ENCODE measurements around the gene TIPARP. TPM values are rescaled to one million over a fixed set of nuclear protein-coding genes. Genes with fewer than 3 reads are reported as not detected.

TIPARP gene
- total RNA-seq, 1 experiment from 2014 or later, result 22.1 TPM

DNA sequence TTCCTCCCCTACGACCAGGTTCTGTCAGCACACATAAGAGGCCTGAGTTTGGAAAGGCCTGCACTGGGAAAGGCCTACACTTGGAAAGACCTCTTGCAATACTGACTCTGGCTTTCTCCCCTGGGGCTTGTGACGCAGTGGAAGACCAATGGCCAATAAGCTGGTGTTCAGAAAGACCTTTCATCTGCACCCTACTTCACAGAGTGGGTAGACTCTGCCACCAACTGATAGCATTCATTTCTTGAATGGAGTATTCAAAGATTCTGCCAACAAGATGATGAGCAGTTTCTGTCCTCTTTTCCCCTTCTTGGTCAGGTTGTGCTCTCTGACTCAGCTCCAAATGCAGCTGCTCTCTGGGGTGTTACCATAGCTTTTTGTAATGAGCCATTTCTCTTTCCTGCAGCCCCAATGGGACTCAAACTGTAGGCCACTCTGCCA is 48.8 kb downstream of the TIPARP start:
- Histone ChIP-seq H3K4me1 (ENCODE audit: control insufficient read depth, insufficient read depth, low read length) (peaks cover 3% of the 10 kb centered on the region; the same call in 1 of the 2 replicates), H3K36me3 (ENCODE audit: control insufficient read depth, insufficient read depth, low read length) (no peaks in the 10 kb centered on the region), H3K27me3 (ENCODE audit: control insufficient read depth, insufficient read depth, low read length) (no peaks in the 10 kb centered on the region), H3K27ac (ENCODE audit: low read length) (no peak overlapping the region), H3K4me3 (ENCODE audit: low read depth in 2 of 2, low read length in 2 of 2) (no peak overlapping the region), H3K9me3 (ENCODE audit: control insufficient read depth, insufficient read depth, low read depth, low read length) (no peaks in the 10 kb centered on the region)
- in situ Hi-C loops (cut with HindIII; ENCODE audit: low pct_unique_long_range_greater_than_20kb, low sequenced_read_pairs), result no loop called here
- no peak for ATAC-seq
- no TSS peak for BruUV-seq (replicated peaks)
- DNase-seq (ENCODE audit: low read depth, low spot score), result no peak
- ChIA-PET CTCF (no interaction called here), POLR2A (no interaction called here)
- TF ChIP-seq, protein P1, sequence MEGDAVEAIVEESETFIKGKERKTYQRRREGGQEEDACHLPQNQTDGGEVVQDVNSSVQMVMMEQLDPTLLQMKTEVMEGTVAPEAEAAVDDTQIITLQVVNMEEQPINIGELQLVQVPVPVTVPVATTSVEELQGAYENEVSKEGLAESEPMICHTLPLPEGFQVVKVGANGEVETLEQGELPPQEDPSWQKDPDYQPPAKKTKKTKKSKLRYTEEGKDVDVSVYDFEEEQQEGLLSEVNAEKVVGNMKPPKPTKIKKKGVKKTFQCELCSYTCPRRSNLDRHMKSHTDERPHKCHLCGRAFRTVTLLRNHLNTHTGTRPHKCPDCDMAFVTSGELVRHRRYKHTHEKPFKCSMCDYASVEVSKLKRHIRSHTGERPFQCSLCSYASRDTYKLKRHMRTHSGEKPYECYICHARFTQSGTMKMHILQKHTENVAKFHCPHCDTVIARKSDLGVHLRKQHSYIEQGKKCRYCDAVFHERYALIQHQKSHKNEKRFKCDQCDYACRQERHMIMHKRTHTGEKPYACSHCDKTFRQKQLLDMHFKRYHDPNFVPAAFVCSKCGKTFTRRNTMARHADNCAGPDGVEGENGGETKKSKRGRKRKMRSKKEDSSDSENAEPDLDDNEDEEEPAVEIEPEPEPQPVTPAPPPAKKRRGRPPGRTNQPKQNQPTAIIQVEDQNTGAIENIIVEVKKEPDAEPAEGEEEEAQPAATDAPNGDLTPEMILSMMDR (IDR thresholded peaks at IDR 0.05), result no peak
- TF ChIP-seq TCF7L2 (IDR thresholded peaks at IDR 0.05; ENCODE audit: low read depth, low read length), result no peak
- TF ChIP-seq, protein P2, sequence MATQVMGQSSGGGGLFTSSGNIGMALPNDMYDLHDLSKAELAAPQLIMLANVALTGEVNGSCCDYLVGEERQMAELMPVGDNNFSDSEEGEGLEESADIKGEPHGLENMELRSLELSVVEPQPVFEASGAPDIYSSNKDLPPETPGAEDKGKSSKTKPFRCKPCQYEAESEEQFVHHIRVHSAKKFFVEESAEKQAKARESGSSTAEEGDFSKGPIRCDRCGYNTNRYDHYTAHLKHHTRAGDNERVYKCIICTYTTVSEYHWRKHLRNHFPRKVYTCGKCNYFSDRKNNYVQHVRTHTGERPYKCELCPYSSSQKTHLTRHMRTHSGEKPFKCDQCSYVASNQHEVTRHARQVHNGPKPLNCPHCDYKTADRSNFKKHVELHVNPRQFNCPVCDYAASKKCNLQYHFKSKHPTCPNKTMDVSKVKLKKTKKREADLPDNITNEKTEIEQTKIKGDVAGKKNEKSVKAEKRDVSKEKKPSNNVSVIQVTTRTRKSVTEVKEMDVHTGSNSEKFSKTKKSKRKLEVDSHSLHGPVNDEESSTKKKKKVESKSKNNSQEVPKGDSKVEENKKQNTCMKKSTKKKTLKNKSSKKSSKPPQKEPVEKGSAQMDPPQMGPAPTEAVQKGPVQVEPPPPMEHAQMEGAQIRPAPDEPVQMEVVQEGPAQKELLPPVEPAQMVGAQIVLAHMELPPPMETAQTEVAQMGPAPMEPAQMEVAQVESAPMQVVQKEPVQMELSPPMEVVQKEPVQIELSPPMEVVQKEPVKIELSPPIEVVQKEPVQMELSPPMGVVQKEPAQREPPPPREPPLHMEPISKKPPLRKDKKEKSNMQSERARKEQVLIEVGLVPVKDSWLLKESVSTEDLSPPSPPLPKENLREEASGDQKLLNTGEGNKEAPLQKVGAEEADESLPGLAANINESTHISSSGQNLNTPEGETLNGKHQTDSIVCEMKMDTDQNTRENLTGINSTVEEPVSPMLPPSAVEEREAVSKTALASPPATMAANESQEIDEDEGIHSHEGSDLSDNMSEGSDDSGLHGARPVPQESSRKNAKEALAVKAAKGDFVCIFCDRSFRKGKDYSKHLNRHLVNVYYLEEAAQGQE (IDR thresholded peaks at IDR 0.05; ENCODE audit: insufficient read depth in 1 of 2, low read depth in 2 of 2, low read length in 1 of 2), result no peak
- no peak for TF ChIP-seq POLR2AphosphoS5 (IDR thresholded peaks at IDR 0.05; ENCODE audit: low read depth, low read length)
- no peak for TF ChIP-seq SIN3A (IDR thresholded peaks at IDR 0.05; ENCODE audit: borderline replicate concordance, insufficient read depth, low read depth, low read length)
- intact Hi-C loops (cut with micrococcal nuclease; ENCODE audit: unreplicated experiment), result no loop called here

- no peak for DNase-seq (ENCODE audit: low read depth, low spot score)
- no peak overlapping the region for H3K27ac ChIP-seq (ENCODE audit: low read length)
- H3K27me3 ChIP-seq (ENCODE audit: control insufficient read depth, insufficient read depth, low read length), result no peaks in the 10 kb centered on the region
- no peaks in the 10 kb centered on the region for H3K9me3 ChIP-seq (ENCODE audit: control insufficient read depth, insufficient read depth, low read depth, low read length)
- in situ Hi-C loops (cut with HindIII; ENCODE audit: low pct_unique_long_range_greater_than_20kb, low sequenced_read_pairs), result no loop called here
- CTCF ChIA-PET, result no interaction called here
- no TSS peak for BruUV-seq (replicated peaks)
- intact Hi-C loops (cut with micrococcal nuclease; ENCODE audit: unreplicated experiment), result no loop called here
- TF ChIP-seq, protein P2 (IDR thresholded peaks at IDR 0.05; ENCODE audit: insufficient read depth in 1 of 2, low read depth in 2 of 2, low read length in 1 of 2), result no peak
- TF ChIP-seq TCF7L2 (IDR thresholded peaks at IDR 0.05; ENCODE audit: low read depth, low read length), result no peak
- TF ChIP-seq SIN3A (IDR thresholded peaks at IDR 0.05; ENCODE audit: borderline replicate concordance, insufficient read depth, low read depth, low read length), result no peak
- no peak for TF ChIP-seq POLR2AphosphoS5 (IDR thresholded peaks at IDR 0.05; ENCODE audit: low read depth, low read length)
- TF ChIP-seq, protein P1 (IDR thresholded peaks at IDR 0.05), result no peak
- H3K4me1 ChIP-seq (ENCODE audit: control insufficient read depth, insufficient read depth, low read length), result no peaks in the 10 kb centered on the region
- POLR2A ChIA-PET, result no interaction called here
- no peaks in the 10 kb centered on the region for H3K36me3 ChIP-seq (ENCODE audit: control insufficient read depth, insufficient read depth, low read length)
- ATAC-seq, result no peak
- H3K4me3 ChIP-seq (ENCODE audit: low read depth in 2 of 2, low read length in 2 of 2), result no peak overlapping the region
These were observed 51.3 kb downstream of the TIPARP start for GRCh38 chr3:156725682-156726081.
